ENCODE data around the gene CDH24.

GRCh38 chr14:23104070-23104590, 46.8 kb upstream of the CDH24 start:
- TF ChIP-seq, protein P1, sequence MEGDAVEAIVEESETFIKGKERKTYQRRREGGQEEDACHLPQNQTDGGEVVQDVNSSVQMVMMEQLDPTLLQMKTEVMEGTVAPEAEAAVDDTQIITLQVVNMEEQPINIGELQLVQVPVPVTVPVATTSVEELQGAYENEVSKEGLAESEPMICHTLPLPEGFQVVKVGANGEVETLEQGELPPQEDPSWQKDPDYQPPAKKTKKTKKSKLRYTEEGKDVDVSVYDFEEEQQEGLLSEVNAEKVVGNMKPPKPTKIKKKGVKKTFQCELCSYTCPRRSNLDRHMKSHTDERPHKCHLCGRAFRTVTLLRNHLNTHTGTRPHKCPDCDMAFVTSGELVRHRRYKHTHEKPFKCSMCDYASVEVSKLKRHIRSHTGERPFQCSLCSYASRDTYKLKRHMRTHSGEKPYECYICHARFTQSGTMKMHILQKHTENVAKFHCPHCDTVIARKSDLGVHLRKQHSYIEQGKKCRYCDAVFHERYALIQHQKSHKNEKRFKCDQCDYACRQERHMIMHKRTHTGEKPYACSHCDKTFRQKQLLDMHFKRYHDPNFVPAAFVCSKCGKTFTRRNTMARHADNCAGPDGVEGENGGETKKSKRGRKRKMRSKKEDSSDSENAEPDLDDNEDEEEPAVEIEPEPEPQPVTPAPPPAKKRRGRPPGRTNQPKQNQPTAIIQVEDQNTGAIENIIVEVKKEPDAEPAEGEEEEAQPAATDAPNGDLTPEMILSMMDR (IDR thresholded peaks at IDR 0.05; ENCODE audit: low read length): no peak
- no peak for TF ChIP-seq EZH2phosphoT487 (IDR thresholded peaks at IDR 0.05; ENCODE audit: low read length)
